Mesendoderm (in vitro differentiated cells): ENCODE measurements around the gene ZNF280C. TPM values are rescaled to one million over a fixed set of nuclear protein-coding genes. Genes with fewer than 3 reads are reported as not detected.

Source experiments
- DNase-seq: peaks from one replicate; pipeline ENCODE4 v3.0.0; 2013
- H2AK5ac ChIP-seq: 2 replicates; pipeline ENCODE4 v1.6.1; 2013; ENCODE audit warnings: low read length, inconsistent platforms
- H2BK120ac ChIP-seq: 2 replicates; pipeline ENCODE4 v1.6.1; 2013; ENCODE audit warnings: low read depth, mild to moderate bottlenecking, low read length, moderate library complexity, mixed read lengths
- H2BK15ac ChIP-seq: replicated peaks from 2 replicates; pipeline ENCODE4 v1.6.1; 2013; ENCODE audit warnings: low read depth, mild to moderate bottlenecking, moderate library complexity
- H2BK5ac ChIP-seq: 2 replicates; pipeline ENCODE4 v1.6.1; 2013; ENCODE audit warnings: low read length, inconsistent platforms
- H3K18ac ChIP-seq: 2 replicates; pipeline ENCODE4 v1.6.1; 2013; ENCODE audit warnings: mild to moderate bottlenecking, low read length, mixed read lengths
- H3K23ac ChIP-seq: one replicate; pipeline ENCODE4 v1.6.1; 2013; ENCODE audit warnings: low read length
- H3K27ac ChIP-seq: 2 replicates; pipeline ENCODE4 v1.5.1; 2013; ENCODE audit warnings: low read depth, mild to moderate bottlenecking, inconsistent platforms, low read length, moderate library complexity
- H3K27me3 ChIP-seq: 2 replicates; pipeline ENCODE4 v1.6.1; 2013; ENCODE audit warnings: low read length, control low read depth, mild to moderate bottlenecking, inconsistent platforms; ENCODE audit not compliant: insufficient read depth, poor library complexity
- H3K36me3 ChIP-seq: 2 replicates; pipeline ENCODE4 v1.6.1; 2013; ENCODE audit warnings: low read length, inconsistent platforms; ENCODE audit not compliant: control insufficient read depth, insufficient read depth
- H3K4ac ChIP-seq: one replicate; pipeline ENCODE4 v1.6.1; 2013; ENCODE audit warnings: low read depth, mild to moderate bottlenecking, low read length, moderate library complexity
- H3K4me1 ChIP-seq: 2 replicates; pipeline ENCODE4 v1.6.1; 2013; ENCODE audit warnings: low read depth, low read length, inconsistent platforms; ENCODE audit not compliant: control insufficient read depth
- H3K4me2 ChIP-seq: 2 replicates; pipeline ENCODE4 v1.6.1; 2013; ENCODE audit warnings: low read length
- H3K4me3 ChIP-seq: 2 replicates; pipeline ENCODE4 v1.5.1; 2013; ENCODE audit warnings: mild to moderate bottlenecking, low read length
- H3K56ac ChIP-seq: one replicate; pipeline ENCODE4 v1.6.1; 2013; ENCODE audit warnings: low read length
- H3K79me1 ChIP-seq: 2 replicates; pipeline ENCODE4 v1.6.1; 2013; ENCODE audit warnings: low read length, inconsistent platforms
- H3K79me2 ChIP-seq: 2 replicates; pipeline ENCODE4 v1.6.1; 2013; ENCODE audit warnings: mild to moderate bottlenecking, low read length; ENCODE audit not compliant: control insufficient read depth, insufficient read depth
- H3K9ac ChIP-seq: 2 replicates; pipeline ENCODE4 v1.6.1; 2013; ENCODE audit warnings: low read length, inconsistent platforms
- H4K5ac ChIP-seq: one replicate; pipeline ENCODE4 v1.6.1; 2013; ENCODE audit warnings: low read length
- H4K8ac ChIP-seq: one replicate; pipeline ENCODE4 v1.6.1; 2013; ENCODE audit warnings: low read depth, mild to moderate bottlenecking, control low read depth, low read length, moderate library complexity
- WGBS: extraction: QIAGEN DNeasy Blood & Tissue Kit; methylation state at CpG from one replicate; pipeline ENCODE4 v1.1.7; 2013; ENCODE audit warnings: low lambda C conversion rate, missing lambda C conversion rate; ENCODE audit not compliant: insufficient coverage; ENCODE audit errors: extremely low coverage; 5-methylcytosine and 5-hydroxymethylcytosine counted together
- small RNA-seq: library from polyadenylated mRNA; stranded (forward); fragments of <200 nt; extraction: miRNeasy Mini kit (QIAGEN cat#:217004); gene quantifications from one replicate; pipeline ENCODE3, GENCODE V24; 2013; ENCODE audit not compliant: insufficient read depth

Gene ZNF280C

GRCh38 chrX:130162094-130162735 is 106.5 kb downstream of the ZNF280C start:
- Histone ChIP-seq H3K18ac (no peak overlapping the region), H3K79me2 (no peaks in the 10 kb centered on the region), H2BK120ac (no peak overlapping the region), H4K8ac (no peak overlapping the region), H3K4me2 (no peak overlapping the region), H3K27me3 (no peaks in the 10 kb centered on the region), H4K5ac (no peak overlapping the region), H3K4ac (no peak overlapping the region), H3K79me1 (no peaks in the 10 kb centered on the region), H3K4me1 (no peaks in the 10 kb centered on the region), H3K56ac (no peak overlapping the region), H3K27ac (no peak overlapping the region), H3K23ac (no peak overlapping the region), H2AK5ac (no peak overlapping the region), H3K4me3 (no peak overlapping the region), H2BK15ac (no peak overlapping the region), H3K36me3 (no peaks in the 10 kb centered on the region), H2BK5ac (no peak overlapping the region), H3K9ac (no peak overlapping the region)
- DNase-seq = no peak
- WGBS = no CpG with 5 or more reads among the region's 6 CpGs

GRCh38 chrX:130159776-130160175 is 108.9 kb downstream of the ZNF280C start:
- Histone ChIP-seq H2BK120ac (no peak overlapping the region), H3K79me1 (no peaks in the 10 kb centered on the region), H2BK15ac (no peak overlapping the region), H3K36me3 (no peaks in the 10 kb centered on the region), H3K4me2 (no peak overlapping the region), H2BK5ac (no peak overlapping the region), H3K27me3 (no peaks in the 10 kb centered on the region), H3K4me3 (no peak overlapping the region), H3K4me1 (no peaks in the 10 kb centered on the region), H4K8ac (no peak overlapping the region), H3K18ac (no peak overlapping the region), H3K27ac (no peak overlapping the region), H2AK5ac (no peak overlapping the region), H3K9ac (no peak overlapping the region), H3K56ac (no peak overlapping the region), H3K79me2 (no peaks in the 10 kb centered on the region), H3K4ac (no peak overlapping the region), H4K5ac (no peak overlapping the region), H3K23ac (no peak overlapping the region)
- no peak for DNase-seq
- WGBS = no CpG with 5 or more reads among the region's 4 CpGs

GRCh38 chrX:130158311-130158710 is 110.4 kb downstream of the ZNF280C start:
- no peaks in the 10 kb centered on the region for H3K36me3 ChIP-seq
- H3K27ac ChIP-seq = no peak overlapping the region
- H4K8ac ChIP-seq = no peak overlapping the region
- no peak overlapping the region for H2BK15ac ChIP-seq
- H4K5ac ChIP-seq = no peak overlapping the region
- H2BK5ac ChIP-seq = no peak overlapping the region
- WGBS = no CpG with 5 or more reads among the region's 2 CpGs
- H3K9ac ChIP-seq = no peak overlapping the region
- no peak overlapping the region for H3K4me2 ChIP-seq
- no peaks in the 10 kb centered on the region for H3K27me3 ChIP-seq
- H2AK5ac ChIP-seq = no peak overlapping the region
- H3K4ac ChIP-seq = no peak overlapping the region
- no peak overlapping the region for H3K56ac ChIP-seq
- no peak for DNase-seq
- no peak overlapping the region for H3K23ac ChIP-seq
- no peaks in the 10 kb centered on the region for H3K4me1 ChIP-seq
- no peaks in the 10 kb centered on the region for H3K79me2 ChIP-seq
- no peak overlapping the region for H2BK120ac ChIP-seq
- H3K18ac ChIP-seq = no peak overlapping the region
- H3K79me1 ChIP-seq = no peaks in the 10 kb centered on the region
- no peak overlapping the region for H3K4me3 ChIP-seq

- no peak overlapping the region for H3K9ac ChIP-seq
- no peak overlapping the region for H3K23ac ChIP-seq
- no peak overlapping the region for H3K27ac ChIP-seq
- H3K36me3 ChIP-seq = no peaks in the 10 kb centered on the region
- H4K5ac ChIP-seq = no peak overlapping the region
- no peak overlapping the region for H2BK5ac ChIP-seq
- no peak overlapping the region for H2BK15ac ChIP-seq
- H2AK5ac ChIP-seq = no peak overlapping the region
- H3K18ac ChIP-seq = no peak overlapping the region
- H3K27me3 ChIP-seq = no peaks in the 10 kb centered on the region
- no CpG with 5 or more reads among the region's 2 CpGs for WGBS
- no peaks in the 10 kb centered on the region for H3K79me2 ChIP-seq
- DNase-seq = no peak
- no peak overlapping the region for H4K8ac ChIP-seq
- H3K4me2 ChIP-seq = no peak overlapping the region
- no peak overlapping the region for H3K56ac ChIP-seq
- no peak overlapping the region for H2BK120ac ChIP-seq
- H3K4ac ChIP-seq = no peak overlapping the region
- H3K4me3 ChIP-seq = no peak overlapping the region
- no peaks in the 10 kb centered on the region for H3K79me1 ChIP-seq
- no peaks in the 10 kb centered on the region for H3K4me1 ChIP-seq
Measured at GRCh38 chrX:130155564-130155963, 113.1 kb downstream of the ZNF280C start.

Small RNAs within 50 kb of the gene (small RNA-seq; reads per million reads assigned to genes)
- gene RNU6-1130P = not detected
